Hematopoietic multipotent progenitor cell treated with erythropoietin and hydrocortisone succinate and interleukin-3 and kit ligand, for 4 days (in vitro differentiated cells): ENCODE measurements around the gene CPA5.

Experiments used
- DNase-seq: peaks from one replicate; pipeline ENCODE4 v3.0.0-alpha.2; 2015

The CPA5 gene

DNA sequence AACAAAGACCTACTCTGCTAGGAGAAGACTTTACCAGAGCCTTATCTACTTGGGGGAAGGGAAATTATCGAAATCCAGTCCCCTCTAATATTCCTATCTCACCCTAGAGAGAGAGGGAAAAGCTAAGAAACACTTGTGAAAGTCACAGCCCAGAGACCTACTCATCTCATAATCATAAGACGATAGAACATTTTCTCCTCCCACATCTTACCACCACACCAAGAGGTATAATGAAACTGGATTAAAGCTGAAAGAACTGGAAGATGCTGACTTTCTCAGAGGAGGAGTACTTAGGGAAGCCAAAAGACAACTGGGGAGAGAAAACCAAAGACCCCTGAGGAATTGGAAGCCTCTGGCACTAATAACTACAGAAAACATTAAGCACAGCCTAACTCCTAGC is 10.8 kb upstream of the CPA5 start:
- no peak for DNase-seq

DNA sequence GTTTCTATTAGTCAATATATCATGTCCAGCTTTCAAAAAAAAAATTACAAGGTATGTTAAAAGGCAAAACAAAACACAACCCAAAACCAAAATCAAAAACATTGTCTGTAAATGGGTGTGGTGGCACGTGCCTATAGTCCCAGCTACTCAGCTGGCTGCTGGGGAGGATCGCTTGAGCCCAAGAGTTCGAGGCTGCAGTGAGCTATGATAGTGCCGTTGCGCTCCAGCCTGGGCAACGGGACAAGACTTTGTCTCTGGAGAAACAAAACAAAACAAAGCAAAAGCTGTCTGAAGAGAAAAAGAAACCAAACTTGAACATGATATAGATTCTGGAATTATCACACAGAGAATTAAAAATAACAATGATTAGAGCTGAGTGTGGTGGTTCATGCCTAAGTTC is 10.3 kb upstream of the CPA5 start:
- no peak for DNase-seq

DNA sequence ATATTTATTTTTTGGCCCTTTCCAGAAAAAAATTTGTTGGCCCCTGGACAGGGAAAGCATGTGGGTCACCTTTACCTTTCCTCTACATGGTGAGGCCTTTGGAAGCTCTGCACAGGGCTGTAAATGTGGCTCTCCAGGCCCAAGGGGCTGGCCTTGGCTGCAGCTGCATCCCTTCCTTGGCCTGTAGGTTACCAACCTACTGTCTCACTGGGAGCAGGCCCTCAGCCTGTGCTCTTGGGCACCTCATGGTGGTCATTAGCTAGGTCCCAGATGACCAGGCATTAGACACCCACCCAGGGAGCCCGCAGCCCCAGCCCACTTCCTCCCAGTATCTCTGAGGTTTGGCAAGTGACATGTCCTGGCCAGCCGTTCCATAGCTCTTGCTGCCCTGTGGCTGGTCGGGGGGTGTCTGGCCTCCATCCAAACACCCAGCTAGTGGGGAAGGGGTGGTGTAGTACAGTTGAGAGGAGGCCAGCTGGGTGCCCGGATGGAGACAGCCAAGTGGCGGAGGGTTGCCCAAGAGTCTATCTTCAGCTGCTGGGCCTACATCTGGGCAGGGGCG is 7.1 kb upstream of the CPA5 start:
- DNase-seq: peak; percentile 14

- DNase-seq: no peak
Measured at GRCh38 chr7:130338233-130338632, 6.4 kb upstream of the CPA5 start.

GRCh38 chr7:130341882-130342281 is 2.7 kb upstream of the CPA5 start:
- DNase-seq: no peak

DNA sequence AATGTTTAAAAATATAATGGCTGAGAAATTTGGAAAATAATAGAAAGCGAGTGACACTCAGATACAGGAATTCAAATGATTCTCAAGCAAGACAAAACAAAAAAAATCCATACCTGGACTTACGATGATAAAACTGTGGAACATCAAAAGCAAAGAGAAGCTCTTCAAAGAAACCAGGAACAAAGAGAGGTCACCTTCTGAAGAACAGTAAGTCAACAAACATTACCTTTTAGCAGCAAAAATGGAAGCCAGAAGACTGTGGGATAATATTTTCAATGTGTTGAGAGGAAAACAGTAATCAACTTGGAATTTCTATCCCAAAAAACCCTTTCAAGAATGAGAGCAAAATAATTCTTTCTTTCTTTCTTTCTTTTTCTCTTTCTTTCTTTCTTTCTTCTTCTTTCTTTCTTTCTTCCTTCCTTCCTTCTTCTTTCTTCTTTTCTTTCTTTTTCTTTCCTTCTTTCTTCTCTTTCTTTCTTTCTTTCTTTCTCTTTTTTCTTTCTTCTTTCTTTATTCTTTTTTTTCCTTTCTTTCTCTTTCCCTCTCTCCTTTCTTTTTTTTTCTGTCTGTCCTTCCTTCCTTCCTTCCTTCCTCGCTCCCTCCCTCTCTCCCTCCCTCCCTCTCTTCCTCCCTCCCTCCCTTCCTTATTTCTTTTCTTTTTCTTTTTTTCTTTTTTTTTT is 1.8 kb upstream of the CPA5 start:
- DNase-seq: no peak

DNA sequence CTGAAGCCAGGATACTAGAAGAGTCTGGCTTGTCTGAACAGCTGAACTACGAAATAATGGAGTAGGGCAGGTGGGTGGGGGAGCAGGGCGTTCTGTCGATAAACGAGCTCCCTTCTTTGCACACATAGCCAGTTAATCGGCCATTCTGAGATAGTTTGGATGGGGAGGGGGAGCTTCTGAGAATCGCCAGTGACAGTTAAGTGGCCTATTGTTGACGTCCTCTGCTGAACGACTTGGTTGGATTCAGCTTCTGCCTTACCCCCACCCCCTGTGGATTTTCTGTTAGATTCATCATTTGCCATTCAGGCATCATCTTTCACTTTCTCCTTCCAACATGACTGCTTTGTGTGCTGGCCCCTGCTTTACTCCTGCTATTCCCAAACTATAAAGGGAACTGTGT is 520 bp downstream of the CPA5 start:
- DNase-seq: no peak

GRCh38 chr7:130345725-130346124 is 1.1 kb downstream of the CPA5 start:
- DNase-seq: no peak

GRCh38 chr7:130346177-130346905 is 1.7 kb downstream of the CPA5 start:
- DNase-seq: no peak

DNA sequence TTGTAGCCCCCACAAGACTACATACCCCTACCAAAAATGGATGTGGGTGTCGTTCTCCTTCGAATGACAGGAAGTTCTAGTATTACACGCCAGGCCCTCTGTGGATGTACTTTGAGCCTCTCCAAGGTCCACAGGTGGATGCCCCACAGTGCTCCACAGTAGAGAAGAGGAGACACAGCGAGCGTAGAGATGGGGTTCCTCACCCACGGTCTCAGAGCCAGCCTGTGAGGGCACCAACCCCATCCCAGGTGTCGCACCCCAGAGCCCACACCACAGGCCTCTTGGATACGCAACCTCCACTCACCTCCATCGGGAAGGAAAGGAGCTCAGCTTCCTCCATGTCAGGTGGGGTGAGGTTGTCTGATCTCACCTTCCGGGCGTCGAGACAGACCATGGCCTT is 2.3 kb downstream of the CPA5 start:
- no peak for DNase-seq

DNA sequence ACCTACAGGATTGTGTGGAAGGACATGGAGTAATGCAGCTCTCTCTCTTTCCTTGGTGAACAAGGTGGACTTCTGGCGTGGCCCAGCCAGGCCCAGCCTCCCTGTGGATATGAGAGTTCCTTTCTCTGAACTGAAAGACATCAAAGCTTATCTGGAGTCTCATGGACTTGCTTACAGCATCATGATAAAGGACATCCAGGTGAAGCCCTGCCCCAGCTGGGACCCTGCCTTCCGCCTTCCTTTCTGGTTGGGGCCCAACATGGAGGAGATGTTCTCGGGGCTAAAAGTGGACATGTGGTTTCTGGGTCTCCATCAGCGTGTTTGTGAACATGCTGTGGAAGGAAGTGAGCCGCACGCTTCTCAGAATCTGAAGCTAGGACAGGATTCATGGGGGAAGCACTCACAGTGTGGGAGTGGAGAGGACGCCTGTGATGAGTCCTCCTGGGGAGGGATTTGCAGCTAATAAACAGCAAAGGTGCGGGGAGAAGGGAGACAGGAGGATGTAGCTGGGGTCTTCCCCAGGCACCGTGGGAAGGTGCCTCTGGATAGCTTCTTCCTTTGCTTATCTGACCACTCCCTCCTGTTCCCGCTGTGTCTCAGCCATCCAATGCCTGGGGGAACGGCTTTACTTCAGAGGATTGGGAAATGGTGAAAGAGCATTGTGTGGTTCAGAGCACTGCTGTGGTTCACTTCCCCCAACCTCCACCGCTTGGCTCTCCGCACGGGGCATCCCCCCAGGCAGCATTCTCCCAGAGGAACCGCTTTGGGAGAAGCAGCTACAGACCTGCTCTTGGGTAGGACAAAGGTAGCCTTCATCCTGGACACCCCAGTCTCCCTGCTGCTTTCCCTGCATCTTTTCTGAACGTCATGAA is 5.5 kb downstream of the CPA5 start:
- no peak for DNase-seq

DNA sequence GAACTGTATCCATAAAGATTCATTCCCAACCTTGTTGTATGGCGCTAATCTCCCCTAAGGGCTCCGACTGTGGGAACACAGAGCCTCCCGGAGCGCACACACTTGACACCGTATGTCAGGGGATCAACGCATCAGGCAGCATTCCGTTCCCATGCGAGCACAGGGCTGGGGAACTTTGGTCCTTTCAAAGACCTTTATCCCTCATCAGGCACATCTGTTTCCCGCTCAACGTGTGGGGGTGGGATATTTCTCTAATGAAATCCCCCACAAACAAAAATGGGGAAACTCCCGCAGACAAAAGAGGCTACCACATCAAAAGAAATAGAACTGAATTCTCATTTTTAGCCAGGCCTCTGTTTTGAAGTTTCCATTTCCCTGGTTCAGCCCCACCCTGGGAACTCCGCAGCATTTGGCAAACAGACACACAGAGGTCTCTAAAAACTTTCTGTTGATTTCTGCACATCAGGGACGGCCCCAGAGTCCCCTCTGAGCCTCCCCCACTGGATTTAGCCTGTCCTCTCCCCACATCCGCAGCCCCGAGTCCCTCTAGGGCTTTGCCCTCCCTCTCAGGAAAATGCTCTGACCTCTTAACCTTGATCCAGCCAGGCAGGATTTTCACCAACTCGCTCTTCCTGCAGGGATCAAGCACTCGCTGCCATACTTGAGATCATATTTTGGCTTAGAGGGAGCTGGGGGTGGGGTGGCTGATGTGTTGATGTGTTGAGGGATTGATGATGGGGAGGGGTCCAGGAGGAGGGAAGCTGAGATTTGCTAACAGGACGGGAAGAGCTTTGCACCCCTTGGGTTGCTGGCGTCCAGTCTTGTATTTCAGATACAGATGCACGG is 6.6 kb downstream of the CPA5 start:
- DNase-seq: no peak

- DNase-seq: no peak
Measured at GRCh38 chr7:130351791-130352090, 7.1 kb downstream of the CPA5 start.

DNA sequence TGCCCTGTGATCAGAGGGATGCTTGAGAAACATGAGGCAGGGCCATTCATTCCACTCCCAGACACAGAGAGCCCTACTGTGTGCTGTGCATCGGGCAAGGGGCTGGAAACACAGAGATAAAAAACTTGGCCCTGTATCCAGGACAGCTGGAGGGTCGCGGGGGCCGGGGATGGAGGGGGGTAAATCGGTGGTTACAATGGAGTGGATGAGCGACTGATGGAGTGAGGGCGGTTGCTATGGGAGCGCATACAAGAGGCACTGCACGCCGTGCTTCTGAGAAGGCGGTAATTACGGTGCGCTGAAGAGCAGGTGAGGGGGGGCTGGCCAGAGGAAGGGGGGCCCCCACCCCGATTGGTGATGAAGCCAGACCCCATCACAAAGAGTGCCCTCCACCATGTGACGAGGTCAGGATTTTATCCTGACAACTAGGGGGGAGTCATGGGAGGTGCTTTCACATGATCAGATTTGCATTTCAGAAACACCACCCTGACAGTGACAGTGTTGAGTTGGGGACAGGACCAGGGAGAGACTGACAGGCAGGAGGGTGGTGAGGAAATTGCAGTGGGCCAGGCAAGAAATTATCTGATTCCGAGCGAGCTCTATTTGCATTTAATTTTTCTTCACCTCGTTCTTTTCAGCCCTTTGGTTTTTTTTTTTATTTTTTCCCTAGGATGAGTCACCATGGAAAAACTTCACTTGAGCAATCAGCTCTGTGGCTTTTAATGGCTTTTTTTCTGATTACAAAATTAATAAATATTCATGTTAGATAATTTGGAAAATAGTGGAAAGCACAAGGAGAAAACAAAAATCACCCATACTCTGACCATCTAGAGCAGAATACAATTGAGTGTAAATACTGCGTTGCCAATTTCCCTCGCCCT is 7.8 kb downstream of the CPA5 start:
- no peak for DNase-seq

DNA sequence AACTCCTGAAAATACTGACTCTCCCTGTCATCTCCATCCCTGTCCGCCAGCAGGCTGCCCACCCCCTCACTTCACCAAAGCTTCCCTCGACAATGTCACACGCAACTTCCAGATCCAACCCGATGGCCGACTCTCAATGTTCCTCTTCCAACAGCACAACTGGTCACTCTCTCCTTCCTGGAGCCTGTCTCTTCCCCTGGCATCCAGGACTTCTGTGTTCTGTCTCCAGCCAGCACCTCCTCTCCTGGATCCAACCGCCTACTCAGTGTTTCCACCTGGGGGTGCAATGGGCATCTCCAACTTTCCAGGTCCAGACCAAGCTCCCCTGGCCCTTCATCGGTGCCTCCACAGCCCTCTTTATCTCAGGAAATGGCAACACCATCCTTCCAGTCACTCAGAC is 8.6 kb downstream of the CPA5 start:
- DNase-seq: no peak

- DNase-seq: no peak
Measured at GRCh38 chr7:130356121-130356875, 11.7 kb downstream of the CPA5 start.

DNA sequence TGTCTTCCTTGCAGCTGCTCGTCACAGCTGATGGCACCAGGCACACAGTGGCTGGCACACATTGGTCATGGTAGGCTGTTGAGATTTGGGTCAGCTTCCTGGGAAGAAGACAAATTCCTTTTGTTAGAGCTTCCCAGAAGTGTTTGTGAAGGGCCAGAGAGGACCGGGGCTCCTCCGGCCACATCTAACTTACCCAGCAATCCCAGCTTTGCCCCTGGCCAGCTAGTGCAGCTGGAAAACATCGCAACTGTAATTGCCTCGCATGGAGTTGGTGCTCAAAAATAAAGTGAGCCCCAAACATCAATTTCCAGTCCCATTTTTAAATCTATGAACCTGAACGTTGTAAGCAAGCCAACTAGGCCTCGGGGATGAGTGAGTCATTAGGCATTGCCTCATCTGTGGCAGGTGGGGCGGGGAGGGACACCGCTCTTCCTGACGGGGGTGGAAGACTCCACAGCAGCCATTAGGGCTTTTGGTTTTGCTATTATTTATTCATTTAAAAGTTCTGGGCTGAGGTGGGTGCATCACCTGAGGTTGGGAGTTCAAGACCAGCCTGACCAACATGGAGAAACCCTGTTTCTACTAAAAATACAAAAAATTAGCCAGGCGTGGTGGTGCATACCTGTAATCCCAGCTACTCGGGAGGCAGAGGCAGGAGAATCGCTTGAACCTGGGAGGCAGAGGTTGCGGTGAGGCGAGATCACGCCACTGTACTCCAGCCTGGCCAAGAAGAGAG is 12.4 kb downstream of the CPA5 start:
- DNase-seq: peak; percentile 26

GRCh38 chr7:130358471-130358870 is 13.9 kb downstream of the CPA5 start:
- DNase-seq: no peak

- DNase-seq: no peak
Measured at GRCh38 chr7:130359276-130359857, 14.8 kb downstream of the CPA5 start.

DNA sequence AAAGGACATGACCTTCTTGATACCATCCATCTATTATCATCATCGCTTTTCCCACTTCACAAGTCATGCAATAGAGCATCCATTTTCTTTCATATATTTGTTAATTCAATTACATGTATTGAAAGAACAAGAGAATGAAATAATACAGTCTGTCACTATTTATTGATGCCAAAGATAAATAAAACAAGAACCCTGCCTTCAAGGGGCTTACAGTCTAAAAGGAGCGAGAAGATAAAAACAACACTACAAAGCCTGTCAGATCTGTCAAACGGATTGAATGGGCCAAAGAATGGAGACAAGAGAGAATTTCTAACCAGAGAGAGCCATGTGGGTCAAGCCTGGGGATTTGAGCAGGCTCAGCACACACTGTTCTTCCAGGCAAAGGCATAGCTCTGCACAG is 15.9 kb downstream of the CPA5 start:
- no peak for DNase-seq
